ENCODE data around the gene FARS2. TPM values are rescaled to one million over a fixed set of nuclear protein-coding genes. Genes with fewer than 3 reads are reported as not detected.

Gene FARS2
- polyA plus RNA-seq, 4 donors, result 13.9 to 21.7 (median 19.6) TPM

DNA sequence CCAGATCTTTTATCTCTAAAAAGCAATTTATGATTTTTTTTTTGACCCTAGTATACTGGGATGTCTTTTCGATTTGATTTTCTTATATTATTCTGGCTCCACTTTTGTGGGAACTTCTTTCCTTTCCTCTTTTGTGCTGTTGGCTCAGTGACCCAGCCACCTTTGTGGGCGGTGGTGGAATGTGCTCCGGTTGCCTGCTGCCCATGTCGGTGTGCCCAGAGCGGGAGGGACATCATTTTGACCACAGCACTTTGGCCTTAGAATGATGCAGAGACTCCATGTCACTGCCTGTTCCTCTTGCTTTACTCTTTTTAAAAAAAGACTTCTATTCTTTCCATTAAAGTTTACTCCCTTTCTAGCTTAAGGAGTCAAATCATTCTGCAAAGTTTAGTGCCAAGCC, 198.0 kb downstream of the FARS2 start:
- no peak for DNase-seq (ENCODE audit: low read depth in 4 of 4, low spot score in 3 of 4)

DNA sequence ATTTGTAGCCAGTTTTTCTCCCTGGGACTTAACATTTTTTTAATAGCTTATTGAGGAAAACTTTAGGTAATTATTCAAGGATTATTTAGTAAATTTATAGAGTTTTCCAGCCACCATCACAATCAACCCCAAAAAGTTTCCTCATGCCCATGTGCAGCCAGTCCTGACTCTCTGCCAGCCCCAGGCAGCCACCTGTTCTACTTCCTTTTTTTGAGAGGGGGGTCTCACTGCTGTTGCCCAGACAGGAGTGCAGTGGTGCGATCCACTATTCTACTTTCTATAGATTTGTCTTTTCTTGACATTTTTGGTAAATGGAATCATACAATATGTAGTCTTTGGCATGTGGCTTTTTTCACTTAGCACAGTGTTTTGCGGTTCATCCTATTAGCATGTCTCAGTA, 200.1 kb downstream of the FARS2 start:
- DNase-seq (ENCODE audit: low read depth in 4 of 4, low spot score in 3 of 4), result no peak

DNA sequence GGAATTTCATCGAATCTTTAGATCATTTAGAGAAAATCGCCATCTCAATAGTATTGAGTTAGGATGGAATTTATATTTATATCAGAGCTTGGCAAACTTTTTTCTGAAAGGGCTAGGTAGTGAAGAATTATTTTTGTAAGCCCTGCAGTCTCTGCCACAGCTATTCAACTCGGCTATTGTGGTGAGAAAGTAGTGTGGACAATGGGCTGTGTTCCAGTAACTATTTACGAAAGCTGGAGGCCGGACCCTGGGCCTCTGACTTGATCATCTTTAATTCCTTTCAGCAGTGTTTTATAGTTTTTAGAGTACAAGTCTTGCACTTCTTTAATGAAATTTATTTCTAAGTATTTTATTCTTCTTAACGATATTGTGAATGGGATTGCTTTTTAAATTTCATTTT, 201.5 kb downstream of the FARS2 start:
- DNase-seq (ENCODE audit: low read depth in 4 of 4, low spot score in 3 of 4), result no peak

DNA sequence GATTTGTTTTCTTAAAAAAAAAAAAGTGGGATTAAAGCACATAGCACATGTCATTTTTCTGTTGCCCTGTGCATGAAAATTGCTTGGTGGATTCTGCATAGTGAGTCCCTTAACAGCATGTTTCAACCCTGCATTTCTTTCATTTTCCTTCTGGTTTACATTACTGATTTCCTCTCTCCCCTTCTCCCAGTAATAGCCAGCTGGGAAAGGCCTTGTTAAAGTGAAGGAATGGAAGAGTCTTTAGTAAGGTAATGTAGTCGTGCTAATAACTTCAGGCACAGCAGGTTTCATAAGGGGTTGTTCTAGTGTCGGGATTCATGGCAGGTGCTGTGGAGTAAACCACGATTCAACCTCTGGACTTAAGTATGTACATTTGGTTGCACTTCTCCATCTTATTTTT, 202.4 kb downstream of the FARS2 start:
- DNase-seq (ENCODE audit: low read depth in 4 of 4, low spot score in 3 of 4), result no peak

DNA sequence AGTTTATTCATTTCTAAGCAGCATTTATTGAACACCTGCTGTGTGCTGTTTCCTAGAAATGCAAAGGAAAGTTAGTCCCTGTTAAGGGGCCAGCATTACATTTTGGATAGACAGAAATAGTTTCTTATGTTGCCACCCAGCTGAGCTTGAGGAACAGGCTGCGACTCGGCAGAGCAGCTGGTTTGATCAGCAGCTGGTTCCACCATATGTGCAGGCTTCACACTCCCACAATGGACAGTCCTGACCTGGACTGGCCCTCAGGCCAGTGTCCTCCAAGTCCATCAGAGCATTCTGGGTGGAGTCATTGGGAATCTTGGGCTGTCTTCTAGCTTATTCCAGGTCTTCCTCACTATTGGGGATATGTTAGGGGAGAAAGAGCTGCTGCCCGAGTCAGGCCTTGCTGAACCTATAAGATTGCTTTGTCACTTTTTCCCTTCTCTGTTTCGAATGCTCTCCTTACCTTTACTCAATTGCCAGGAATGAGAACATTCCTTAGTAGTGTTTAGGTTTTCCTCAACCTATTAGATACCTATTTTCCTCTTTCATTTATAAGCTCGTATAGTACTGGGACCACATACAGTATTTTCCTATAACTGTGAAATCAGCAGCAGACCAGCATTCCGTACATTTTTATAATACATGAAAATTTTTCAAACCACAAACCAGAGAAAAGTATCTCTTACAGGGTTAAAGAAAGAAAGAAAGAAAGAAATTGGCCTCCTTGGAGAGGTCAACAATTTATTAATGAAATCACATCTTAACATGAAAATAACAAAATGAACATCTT, 203.0 kb downstream of the FARS2 start:
- DNase-seq (ENCODE audit: low read depth in 4 of 4, low spot score in 3 of 4), result no peak

DNA sequence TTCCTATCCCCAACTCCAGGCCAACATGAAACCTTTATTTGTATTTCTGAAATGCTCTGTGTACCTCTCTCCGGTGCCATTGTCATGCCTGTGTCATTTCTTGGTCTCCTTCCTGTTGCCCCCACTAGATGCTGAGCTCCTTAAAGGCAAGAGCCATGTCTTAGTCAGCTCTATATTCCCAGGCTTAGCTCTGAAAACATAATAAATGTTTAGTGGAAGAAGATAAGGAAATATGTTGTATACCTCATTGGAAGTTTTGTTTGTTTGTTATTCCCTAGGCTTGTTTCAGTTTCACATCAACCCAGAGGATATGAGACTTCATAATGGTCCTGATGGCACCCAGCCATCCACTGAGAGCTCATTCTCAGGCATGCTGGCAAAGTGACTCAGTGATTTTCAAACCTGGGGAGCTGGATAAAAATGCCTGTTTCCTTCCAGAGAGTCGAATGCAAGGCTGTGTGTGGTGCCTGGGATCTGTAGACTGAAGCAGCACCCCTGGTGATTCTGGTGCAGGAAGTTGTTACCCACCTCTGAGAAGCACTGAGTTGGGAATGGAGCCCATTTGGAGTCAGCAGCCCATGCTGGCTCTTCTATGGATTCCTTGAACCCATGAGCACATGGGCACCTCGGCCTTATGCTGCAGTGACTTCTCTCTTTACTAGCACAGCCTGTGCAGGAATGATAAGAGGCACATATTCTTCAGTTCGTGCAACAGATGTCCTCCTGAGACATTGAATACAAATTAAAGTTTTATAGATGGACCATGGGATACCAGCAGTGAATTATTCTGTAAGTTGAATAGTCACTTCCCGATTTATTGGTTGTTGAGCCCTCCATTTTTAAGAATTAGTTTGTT, 205.2 kb downstream of the FARS2 start:
- no peak for DNase-seq (ENCODE audit: low read depth in 4 of 4, low spot score in 3 of 4)

DNA sequence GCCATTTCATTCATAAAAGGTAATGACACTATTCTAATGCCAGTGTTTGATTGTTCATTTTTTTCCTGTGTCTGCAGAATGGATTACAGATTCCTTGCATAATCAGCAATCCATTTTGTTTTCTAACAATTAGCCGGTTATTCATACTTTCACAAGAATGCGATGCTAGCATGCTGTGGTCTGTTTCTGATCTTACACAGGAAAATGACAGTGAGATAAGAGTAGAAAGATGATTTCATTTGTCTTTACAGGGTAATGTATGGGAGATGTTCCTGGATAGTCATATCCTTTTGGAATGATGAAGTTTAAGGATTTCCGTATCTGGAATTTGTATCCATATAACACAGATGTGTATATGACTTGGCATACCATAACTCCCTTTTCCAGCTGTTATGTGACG, 207.3 kb downstream of the FARS2 start:
- no peak for DNase-seq (ENCODE audit: low read depth in 4 of 4, low spot score in 3 of 4)

DNA sequence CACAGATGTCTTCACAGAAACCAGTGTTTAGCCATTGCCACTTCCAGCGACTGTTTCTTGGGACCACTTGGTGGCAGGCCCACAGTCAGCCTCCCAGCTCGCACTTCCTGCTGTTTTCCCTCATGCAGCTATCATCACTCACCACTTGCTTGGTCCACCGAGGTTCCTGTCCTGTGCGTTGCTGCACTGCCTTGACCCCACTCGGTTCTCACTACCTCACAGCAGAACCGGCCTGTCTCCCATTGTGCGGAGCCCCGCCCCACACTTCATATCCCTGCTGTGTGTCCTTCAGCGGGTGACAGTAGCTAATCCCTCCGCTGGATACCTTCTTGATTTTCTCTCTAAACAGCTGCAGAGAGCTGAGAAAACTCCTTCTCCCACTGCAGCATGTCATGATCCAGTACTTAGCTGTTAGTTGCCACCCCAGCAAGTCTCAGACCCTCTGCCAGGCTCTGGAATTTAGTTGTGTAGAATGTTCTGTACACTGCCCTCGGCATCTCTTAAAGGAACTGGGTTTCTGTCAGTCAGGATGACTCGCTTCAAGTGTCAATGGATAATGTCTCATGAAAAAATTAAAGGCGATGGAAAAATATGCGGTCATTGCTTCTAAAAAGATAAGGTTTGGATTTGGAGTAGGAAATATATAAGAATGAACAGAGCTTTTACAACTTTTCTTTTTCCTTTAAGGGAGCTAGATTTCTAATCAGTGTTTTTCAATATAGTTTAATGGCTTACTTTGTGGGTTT, 208.0 kb downstream of the FARS2 start:
- DNase-seq (ENCODE audit: low read depth in 4 of 4, low spot score in 3 of 4), result no peak

DNA sequence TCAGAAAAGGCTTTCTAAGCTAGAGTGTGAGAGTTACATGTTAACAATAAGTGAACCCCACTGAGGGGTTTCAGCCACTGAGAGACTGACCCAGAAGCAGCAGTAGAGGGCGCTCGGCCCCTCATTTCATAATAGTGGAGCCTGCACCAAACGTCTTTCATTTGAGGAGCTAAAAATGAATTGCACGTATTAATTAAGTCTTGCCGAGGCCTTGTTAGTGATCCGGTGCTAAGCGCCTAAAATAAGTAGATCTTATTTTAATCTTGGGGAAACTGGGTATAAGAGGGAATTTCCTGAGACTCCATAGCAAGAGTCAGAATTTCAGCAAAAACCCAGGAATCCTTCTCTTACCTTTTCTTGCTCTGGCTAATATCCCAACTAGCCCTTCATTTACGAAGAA, 209.7 kb downstream of the FARS2 start:
- DNase-seq (ENCODE audit: low read depth in 4 of 4, low spot score in 3 of 4), result peak in 3 of 4 donors; percentile 20 to 33 (median 23)

DNA sequence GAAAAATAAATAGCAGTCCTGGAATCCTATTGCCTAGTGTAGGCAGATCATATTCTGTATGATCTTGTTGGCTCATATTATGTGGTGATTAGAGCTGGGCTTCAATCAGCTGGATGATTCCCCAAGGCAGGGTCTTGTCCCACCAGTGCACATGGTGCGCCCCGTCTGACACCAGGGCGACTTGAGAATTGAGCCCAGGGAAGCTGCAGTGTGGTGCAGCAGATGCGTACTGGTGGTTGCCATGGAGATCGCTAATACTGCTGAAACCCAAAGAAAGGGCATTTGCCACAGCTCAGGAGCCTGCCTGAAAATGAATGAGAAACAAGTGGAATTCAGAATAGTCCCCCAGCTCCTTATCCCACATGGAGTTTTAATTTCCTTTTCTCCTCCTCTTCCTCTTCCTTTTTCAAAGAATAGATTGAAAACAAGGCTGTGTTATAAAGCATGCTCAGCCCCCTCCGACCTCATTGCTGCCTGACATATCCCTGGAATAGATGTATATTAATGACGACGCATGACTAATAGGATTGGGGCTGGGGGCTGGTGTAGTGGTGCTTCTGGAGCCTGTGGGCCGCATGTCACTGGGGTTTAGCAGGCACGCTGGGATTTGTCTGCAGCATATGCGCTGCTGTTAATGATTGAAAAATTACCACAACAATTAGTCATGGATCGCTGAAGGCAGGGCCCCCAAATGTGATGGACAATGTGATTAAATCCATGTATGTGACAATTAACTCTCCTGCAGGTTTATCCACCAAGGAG, 210.5 kb downstream of the FARS2 start:
- DNase-seq (ENCODE audit: low read depth in 4 of 4, low spot score in 3 of 4), result no peak

DNA sequence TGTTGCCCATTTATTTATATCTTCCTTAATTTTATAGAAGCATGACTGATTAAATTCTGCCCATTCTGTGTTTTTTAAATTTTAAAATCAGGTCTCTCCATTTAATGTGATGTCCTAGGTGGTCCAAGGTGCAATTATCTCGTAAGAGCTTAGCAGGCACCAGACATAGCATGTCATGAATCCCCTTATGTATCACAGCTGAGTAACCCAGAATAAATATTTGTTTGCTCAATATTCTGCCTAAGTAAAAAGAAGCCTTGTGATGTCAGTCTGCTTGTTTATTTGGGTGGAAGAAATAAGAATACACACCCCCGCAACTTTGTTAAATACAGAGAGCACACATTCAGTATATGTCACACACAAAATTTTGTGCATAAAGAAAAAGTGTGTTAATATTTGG, 211.3 kb downstream of the FARS2 start:
- DNase-seq (ENCODE audit: low read depth in 4 of 4, low spot score in 3 of 4), result no peak

DNA sequence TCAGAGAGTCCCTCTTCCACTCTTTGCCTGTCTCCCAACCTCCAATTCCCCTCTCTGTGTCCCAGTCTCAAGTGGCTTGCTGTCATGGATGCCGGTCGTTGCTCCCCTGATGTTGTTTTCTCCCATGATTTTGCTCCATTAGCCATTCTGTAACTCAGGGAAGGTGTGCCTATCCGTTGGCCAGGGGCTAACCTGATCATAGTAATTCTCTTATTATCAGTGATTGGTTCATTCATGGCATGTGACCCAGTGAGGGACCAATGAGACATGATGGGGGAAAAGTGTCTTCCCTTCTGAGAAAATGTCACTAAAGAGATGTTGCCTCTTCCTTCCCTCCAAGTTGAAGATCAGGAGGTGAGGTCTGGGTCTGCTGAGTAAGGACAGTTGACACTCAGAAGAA, 214.5 kb downstream of the FARS2 start:
- DNase-seq (ENCODE audit: low read depth in 4 of 4, low spot score in 3 of 4), result no peak

DNA sequence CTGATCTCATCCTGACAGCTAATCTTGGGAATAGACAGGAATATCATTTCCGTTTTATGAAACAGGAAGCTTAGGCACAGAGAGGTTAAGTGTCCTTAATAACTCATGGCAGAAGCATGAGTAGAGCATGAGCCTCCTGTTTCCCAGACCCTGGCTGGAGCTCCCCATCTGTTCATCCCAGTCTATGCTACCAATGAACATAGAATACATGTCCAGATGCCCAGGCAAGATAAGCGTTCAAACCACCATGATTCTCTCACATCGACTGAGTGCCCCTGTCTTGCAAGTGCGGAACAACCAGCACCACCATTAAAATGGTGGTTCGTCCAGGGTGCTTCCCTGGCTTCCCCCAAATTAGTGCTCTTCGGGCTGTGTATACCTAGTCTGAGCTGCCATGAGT, 217.1 kb downstream of the FARS2 start:
- no peak for DNase-seq (ENCODE audit: low read depth in 4 of 4, low spot score in 3 of 4)

DNA sequence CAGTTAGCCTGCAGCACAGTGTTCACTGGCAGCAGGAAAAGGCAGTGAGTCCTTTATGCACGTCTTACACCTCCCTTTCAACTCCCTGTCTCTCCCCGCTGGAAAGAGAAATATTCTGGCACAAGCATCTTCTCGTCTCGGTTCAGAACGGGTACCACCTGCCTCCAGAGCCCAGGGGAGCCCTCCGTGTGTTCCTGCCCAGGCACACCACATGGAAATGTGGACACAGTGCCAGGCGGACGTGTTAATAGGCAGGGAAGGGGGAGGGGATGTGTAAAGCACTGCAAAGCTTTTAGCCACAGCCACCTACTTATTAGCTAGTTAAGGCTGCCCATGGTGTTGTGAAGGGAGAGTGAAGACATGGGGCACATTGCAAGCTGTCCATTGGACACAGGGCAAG, 219.7 kb downstream of the FARS2 start:
- no peak for DNase-seq (ENCODE audit: low read depth in 4 of 4, low spot score in 3 of 4)

DNA sequence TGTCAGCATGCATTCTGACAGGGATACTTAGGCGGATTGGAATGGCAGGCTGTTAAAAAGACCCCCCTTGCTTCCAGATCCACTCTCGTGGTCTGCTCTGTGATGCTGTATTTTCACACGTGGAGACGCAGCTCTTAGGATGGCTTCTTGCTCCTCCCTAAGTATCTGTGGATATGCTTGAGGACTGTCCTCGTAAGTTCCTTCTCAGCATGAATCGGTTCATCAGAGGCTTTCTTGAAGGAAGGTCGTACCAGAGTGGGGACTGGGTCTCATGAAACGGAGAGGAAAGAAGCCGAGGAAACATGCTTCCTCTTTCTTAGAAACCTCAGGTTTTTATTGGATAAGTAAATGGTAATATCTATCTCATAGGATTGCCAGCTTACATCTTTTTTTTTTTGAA, 220.4 kb downstream of the FARS2 start:
- no peak for DNase-seq (ENCODE audit: low read depth in 4 of 4, low spot score in 3 of 4)

DNA sequence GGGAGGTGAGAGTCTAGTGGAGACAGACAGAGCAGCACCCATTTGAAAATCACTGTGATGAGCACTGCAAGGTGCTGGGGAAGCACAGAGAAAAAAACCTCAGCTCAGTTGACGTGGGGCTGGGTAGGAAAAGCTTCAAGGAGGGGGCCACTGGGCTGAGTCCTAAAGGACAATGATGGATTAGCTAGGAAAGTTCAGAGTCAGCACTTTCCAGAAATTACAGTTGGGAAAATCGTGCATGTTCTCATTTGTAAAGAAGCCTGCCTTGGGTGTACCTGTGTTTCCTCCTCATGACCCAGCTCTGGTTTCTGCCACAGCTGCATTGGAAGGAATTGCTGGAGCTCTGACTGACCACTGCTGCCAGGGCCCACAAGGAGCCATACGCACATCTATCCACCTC, 221.3 kb downstream of the FARS2 start:
- DNase-seq (ENCODE audit: low read depth in 4 of 4, low spot score in 3 of 4), result no peak

DNA sequence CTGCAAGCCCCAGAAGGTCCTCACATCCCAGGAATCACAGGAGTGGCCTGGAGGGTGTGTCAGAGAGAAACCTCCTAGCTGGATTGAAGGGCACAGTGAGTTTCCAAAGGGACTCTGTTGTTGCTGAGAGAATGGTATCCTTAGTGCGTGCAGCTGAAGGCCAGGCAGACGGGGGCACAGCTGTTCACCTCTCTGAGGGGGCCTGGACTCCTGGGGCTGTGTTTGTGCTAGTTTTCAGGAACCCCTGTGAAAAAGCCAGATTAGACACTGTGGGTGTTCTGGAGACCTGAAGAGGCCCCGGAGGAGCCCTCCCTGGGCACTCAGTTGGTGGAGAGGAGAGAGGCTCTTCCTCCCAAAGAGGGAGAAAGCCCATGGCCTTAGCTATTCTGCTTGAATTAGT, 223.4 kb downstream of the FARS2 start:
- no peak for DNase-seq (ENCODE audit: low read depth in 4 of 4, low spot score in 3 of 4)

DNA sequence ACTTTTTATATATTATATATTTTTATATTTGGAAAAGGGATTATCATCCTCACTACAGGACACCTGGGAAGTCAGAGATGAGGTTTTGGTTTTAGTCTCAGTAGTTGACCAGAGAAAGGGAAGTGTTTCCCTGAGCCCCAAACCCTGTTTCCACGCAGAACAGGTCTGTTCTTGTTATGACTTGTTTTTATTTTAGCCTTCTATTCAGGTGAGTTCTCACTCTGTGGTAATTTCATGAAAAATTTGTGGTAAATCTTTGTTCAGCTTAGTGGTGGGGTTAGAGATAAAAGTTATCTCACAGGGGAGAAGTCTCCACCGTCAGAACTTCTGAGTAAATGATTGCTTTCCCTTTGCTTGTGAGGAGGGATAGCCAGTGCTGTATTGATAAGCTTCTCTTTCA, 224.9 kb downstream of the FARS2 start:
- no peak for DNase-seq (ENCODE audit: low read depth in 4 of 4, low spot score in 3 of 4)

DNA sequence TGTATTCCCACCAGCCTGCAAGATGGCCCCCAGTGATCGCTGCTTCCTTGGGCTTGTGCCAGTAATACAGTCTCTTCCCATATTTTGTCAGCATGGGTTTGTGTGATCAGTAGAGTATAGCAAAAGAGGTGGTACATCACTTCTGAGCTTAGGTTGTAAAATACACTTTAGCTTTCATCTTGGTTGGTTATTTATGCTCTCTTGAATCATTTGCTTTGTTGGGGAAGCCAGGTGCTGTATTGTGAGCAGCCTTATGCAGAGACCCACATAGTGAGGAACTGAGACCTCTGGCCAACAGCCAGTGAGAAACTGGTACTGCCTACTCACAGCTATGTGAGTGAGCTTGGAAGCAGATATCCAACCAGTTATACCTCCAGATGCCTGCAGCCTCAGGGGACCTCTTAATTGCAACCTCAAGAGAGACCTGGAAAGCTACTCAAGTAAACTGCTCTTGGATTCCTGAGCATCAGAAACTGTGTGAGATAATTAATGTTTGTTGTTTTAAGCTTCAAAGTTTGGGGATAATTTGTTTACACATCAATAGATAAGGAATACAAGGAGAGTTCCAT, 229.3 kb downstream of the FARS2 start:
- DNase-seq (ENCODE audit: low read depth in 4 of 4, low spot score in 3 of 4), result no peak

DNA sequence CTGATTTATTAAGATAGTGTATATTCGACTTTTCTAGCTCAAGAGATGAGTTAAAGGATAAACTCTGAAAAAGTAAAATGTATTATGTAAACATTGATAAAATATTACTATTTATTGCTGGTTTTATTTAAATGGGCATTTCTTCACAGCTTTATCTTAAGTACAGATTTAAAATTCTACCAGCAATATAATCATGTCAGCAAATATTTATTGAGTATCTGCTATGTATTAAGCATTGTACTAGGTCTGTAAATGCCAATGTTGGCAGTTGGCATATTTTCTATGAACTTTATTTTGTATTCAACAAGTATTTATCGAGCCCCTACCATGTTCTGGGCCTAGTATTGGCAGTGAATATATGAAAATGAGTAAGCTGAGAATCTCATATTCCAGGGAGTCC, 231.0 kb downstream of the FARS2 start:
- no peak for DNase-seq (ENCODE audit: low read depth in 4 of 4, low spot score in 3 of 4)
